H1 (cell line): Measurements from ENCODE around the gene ITGB5. TPM values are rescaled to one million over a fixed set of nuclear protein-coding genes. Genes with fewer than 3 reads are reported as not detected.

ENCODE experiments used
- CTCF ChIA-PET: fragments of 300-600 bp; sonication (Branson Sonifier 250); formaldehyde crosslinking; loops from one replicate; lab custom pipeline; 2021; ENCODE audit not compliant: partially characterized antibody; lab: Charles Lee
- POLR2A ChIA-PET: fragments of 300-600 bp; sonication (Branson Sonifier 250); formaldehyde crosslinking; loops from one replicate; lab custom pipeline; 2021; ENCODE audit warnings: inconsistent platforms; ENCODE audit not compliant: partially characterized antibody; lab: Charles Lee
- DNase-seq, 2 experiments: peaks; one replicate each; pipeline versions ENCODE4 v3.0.0 to v3.0.0-alpha.2; 2010 to 2022; ENCODE audit warnings: low spot score in 2 of 2, low read depth in 1 of 2, mixed read lengths in 1 of 2
- FAIRE-seq: peaks from 2 replicates; lab custom pipeline; 2011; peaks lifted over from hg19 to GRCh38; lab: Jason Lieb, UNC
- H2AFZ ChIP-seq: 2 replicates; pipeline ENCODE4 v1.8.1; 2012; ENCODE audit warnings: low read length, inconsistent platforms
- H2AK5ac ChIP-seq: 2 replicates; pipeline ENCODE4 v1.6.1; 2013; ENCODE audit warnings: low read depth, low read length
- H2BK120ac ChIP-seq: replicated peaks from 2 replicates; pipeline ENCODE3; 2013; ENCODE audit warnings: low read depth, low read length, inconsistent platforms
- H2BK12ac ChIP-seq: 2 replicates; pipeline ENCODE4 v1.6.1; 2013; ENCODE audit warnings: low read depth, low read length
- H2BK15ac ChIP-seq: 2 replicates; pipeline ENCODE4 v1.6.1; 2013; ENCODE audit warnings: low read length
- H2BK20ac ChIP-seq: 2 replicates; pipeline ENCODE4 v1.6.1; 2013; ENCODE audit warnings: low read length
- H2BK5ac ChIP-seq: 2 replicates; pipeline ENCODE4 v1.6.1; 2013; ENCODE audit warnings: low read depth, low read length
- H3K14ac ChIP-seq: 2 replicates; pipeline ENCODE4 v1.6.1; 2013; ENCODE audit warnings: inconsistent platforms; ENCODE audit not compliant: insufficient read length
- H3K18ac ChIP-seq: 2 replicates; pipeline ENCODE4 v1.6.1; 2013; ENCODE audit warnings: low read length; ENCODE audit errors: extremely low read depth
- H3K23ac ChIP-seq: 2 replicates; pipeline ENCODE4 v1.6.1; 2013; ENCODE audit warnings: inconsistent platforms; ENCODE audit not compliant: insufficient read length
- H3K23me2 ChIP-seq: 2 replicates; pipeline ENCODE4 v1.6.1; 2013; ENCODE audit warnings: low read depth, low read length
- H3K27ac ChIP-seq: 2 replicates; pipeline ENCODE4 v1.6.1; 2011; ENCODE audit warnings: low read depth, low read length, inconsistent platforms
- H3K27me3 ChIP-seq, 4 experiments: replicated peaks in 1 of 4; 1 replicate in 1 of 4; 2 replicates in 3 of 4; pipeline versions ENCODE4 v1.6.1 to v1.8.1; 2011 to 2013; ENCODE audit warnings: low read length in 3 of 4, mild to moderate bottlenecking in 3 of 4, inconsistent platforms in 2 of 4, mixed read lengths in 2 of 4, moderate library complexity in 1 of 4; ENCODE audit not compliant: control insufficient read depth in 3 of 4, insufficient read depth in 3 of 4; ENCODE audit errors: extremely low read depth in 1 of 4
- H3K36me3 ChIP-seq, 4 experiments: 2 replicates each; pipeline versions ENCODE4 v1.6.1 to v1.8.1; 2011 to 2013; ENCODE audit warnings: mild to moderate bottlenecking in 4 of 4, low read length in 3 of 4, moderate library complexity in 2 of 4, control low read depth in 1 of 4, inconsistent platforms in 1 of 4; ENCODE audit not compliant: insufficient read depth in 4 of 4, control insufficient read depth in 2 of 4
- H3K4ac ChIP-seq: replicated peaks from 2 replicates; pipeline ENCODE3; 2013; ENCODE audit warnings: low read length, low read depth, mixed read lengths, inconsistent platforms; ENCODE audit not compliant: insufficient read length
- H3K4me1 ChIP-seq, 4 experiments: replicated peaks in 1 of 4; 1 replicate in 1 of 4; 2 replicates in 3 of 4; pipeline versions ENCODE4 v1.6.1 to v1.8.1; 2011 to 2013; ENCODE audit warnings: low read length in 3 of 4, inconsistent platforms in 2 of 4, mixed read lengths in 1 of 4; ENCODE audit not compliant: insufficient read depth in 4 of 4, control insufficient read depth in 3 of 4
- H3K4me2 ChIP-seq, 2 experiments: 2 replicates each; pipeline versions ENCODE4 v1.6.1 to v1.8.1; 2011 to 2013; ENCODE audit warnings: low read depth in 2 of 2, low read length in 2 of 2, control low read depth in 1 of 2, inconsistent platforms in 1 of 2, mild to moderate bottlenecking in 1 of 2; ENCODE audit not compliant: insufficient read depth in 1 of 2
- H3K4me3 ChIP-seq, 4 experiments: fragments of 200-600, 300-600 bp in 1 of 4; sonication (generic), shearing (Covaris generic), sonication (Bioruptor Twin) in 1 of 4; 2 replicates each; pipeline versions ENCODE4 v1.5.1 to v1.8.1; 2011 to 2016; ENCODE audit warnings: low read length in 4 of 4, low read depth in 3 of 4, control low read depth in 2 of 4, inconsistent platforms in 2 of 4, mild to moderate bottlenecking in 2 of 4, mixed read lengths in 1 of 4, moderate library complexity in 1 of 4; ENCODE audit not compliant: insufficient read depth in 2 of 4; ENCODE audit errors: extremely low read depth in 1 of 4
- H3K56ac ChIP-seq: replicated peaks from 2 replicates; pipeline ENCODE3; 2013; ENCODE audit warnings: low read depth, mild to moderate bottlenecking, mixed read lengths, low read length, inconsistent platforms; ENCODE audit not compliant: insufficient read length
- H3K79me1 ChIP-seq: 2 replicates; pipeline ENCODE4 v1.6.1; 2013; ENCODE audit warnings: low read depth, low read length, control low read depth
- H3K79me2 ChIP-seq, 2 experiments: 2 replicates each; pipeline versions ENCODE4 v1.6.1 to v1.8.1; 2012 to 2013; ENCODE audit warnings: low read length in 2 of 2, mild to moderate bottlenecking in 2 of 2, inconsistent platforms in 1 of 2; ENCODE audit not compliant: insufficient read depth in 2 of 2, control insufficient read depth in 1 of 2
- H3K9ac ChIP-seq, 4 experiments: replicated peaks in 1 of 4; 1 replicate in 1 of 4; 2 replicates in 3 of 4; pipeline versions ENCODE4 v1.6.1 to v1.8.1; 2011 to 2013; ENCODE audit warnings: low read depth in 3 of 4, low read length in 3 of 4, control low read depth in 2 of 4, mild to moderate bottlenecking in 2 of 4, moderate library complexity in 2 of 4, inconsistent platforms in 1 of 4; ENCODE audit errors: extremely low read depth in 1 of 4
- H3K9me3 ChIP-seq, 2 experiments: 2 replicates each; pipeline versions ENCODE4 v1.6.1 to v1.8.1; 2012 to 2013; ENCODE audit warnings: mild to moderate bottlenecking in 2 of 2, moderate library complexity in 2 of 2, control low read depth in 1 of 2, inconsistent platforms in 1 of 2, low read depth in 1 of 2, low read length in 1 of 2, mixed read lengths in 1 of 2; ENCODE audit not compliant: insufficient read depth in 2 of 2
- H4K20me1 ChIP-seq, 2 experiments: replicated peaks in 1 of 2; 2 replicates each; pipeline versions ENCODE3 to v1.8.1; 2011 to 2013; ENCODE audit warnings: inconsistent platforms in 2 of 2, low read length in 2 of 2, mild to moderate bottlenecking in 1 of 2; ENCODE audit not compliant: insufficient read depth in 2 of 2, control insufficient read depth in 1 of 2
- H4K5ac ChIP-seq: 2 replicates; pipeline ENCODE4 v1.6.1; 2013; ENCODE audit warnings: low read length, low read depth, mixed read lengths, inconsistent platforms; ENCODE audit not compliant: insufficient read length
- H4K8ac ChIP-seq: 2 replicates; pipeline ENCODE4 v1.8.0; 2013; ENCODE audit warnings: mild to moderate bottlenecking, moderate library complexity, low read length, inconsistent platforms; ENCODE audit not compliant: insufficient read depth; ENCODE audit errors: extremely low read depth
- H4K91ac ChIP-seq: replicated peaks from 2 replicates; pipeline ENCODE3; 2013; ENCODE audit warnings: low read length, mixed read lengths, inconsistent platforms; ENCODE audit not compliant: insufficient read length
- ATF2 ChIP-seq: IDR thresholded peaks from 2 replicates; pipeline ENCODE4 v1.6.1; 2012; ENCODE audit warnings: low read length, inconsistent platforms
- CREB1 ChIP-seq: IDR thresholded peaks from 2 replicates; pipeline ENCODE4 v1.6.1; 2012; ENCODE audit warnings: inconsistent platforms
- GTF2F1 ChIP-seq: IDR thresholded peaks from 2 replicates; pipeline ENCODE4 v1.6.1; 2012; ENCODE audit warnings: low read depth, low read length, improper control_type of control experiment, borderline replicate concordance
- HDAC2 ChIP-seq, 2 experiments: fragments of 300-600 bp in 1 of 2; sonication (generic) in 1 of 2; IDR thresholded peaks; 2 replicates each; pipeline ENCODE4 v1.6.1; 2011 to 2012; ENCODE audit warnings: low read depth in 2 of 2, low read length in 2 of 2, mild to moderate bottlenecking in 2 of 2, moderate library complexity in 2 of 2, borderline replicate concordance in 1 of 2, inconsistent platforms in 1 of 2
- JUND ChIP-seq: IDR thresholded peaks from 2 replicates; pipeline ENCODE4 v1.6.1; 2011; ENCODE audit warnings: mild to moderate bottlenecking, improper control_type of control experiment, low read length
- RNF2 ChIP-seq: fragments of 200-900, 300-1000 bp; sonication (generic); IDR thresholded peaks from 2 replicates; pipeline ENCODE4 v1.7.1; 2016; ENCODE audit warnings: borderline replicate concordance, low read depth, mild to moderate bottlenecking, antibody characterized with exemption, low read length; ENCODE audit not compliant: poor library complexity, severe bottlenecking; ENCODE audit errors: missing control alignments
- SIN3A ChIP-seq, 2 experiments: IDR thresholded peaks in 1 of 2; conservative IDR thresholded peaks in 1 of 2; 2 replicates each; pipeline ENCODE4 v1.6.1; 2011 to 2012; ENCODE audit warnings: low read length in 2 of 2, improper control_type of control experiment in 1 of 2, low read depth in 1 of 2, mild to moderate bottlenecking in 1 of 2
- SUZ12 ChIP-seq: fragments of 200-600 bp; sonication (generic); IDR thresholded peaks from 2 replicates; pipeline ENCODE4 v1.6.1; 2012; ENCODE audit warnings: mild to moderate bottlenecking, inconsistent platforms, low read length, moderate library complexity, mixed read lengths
- TAF7 ChIP-seq: optimal IDR thresholded peaks from 2 replicates; pipeline ENCODE3; 2011; ENCODE audit warnings: low read depth, mild to moderate bottlenecking, inconsistent platforms, low read length, moderate library complexity, borderline replicate concordance
- TCF12 ChIP-seq: IDR thresholded peaks from 2 replicates; pipeline ENCODE4 v1.6.1; 2011; ENCODE audit warnings: low read depth, mild to moderate bottlenecking, low read length
- WGBS, 2 experiments: shearing (Covaris generic) in 1 of 2; methylation state at CpG; one replicate each; pipeline versions ENCODE4 v1.1.6 to v1.1.7; 2013 to 2015; ENCODE audit warnings: low lambda C conversion rate in 2 of 2, mixed read lengths in 2 of 2, inconsistent platforms in 1 of 2, low coverage in 1 of 2, missing lambda C conversion rate in 1 of 2; ENCODE audit not compliant: insufficient replicate concordance in 2 of 2, insufficient coverage in 1 of 2, insufficient read length in 1 of 2; ENCODE audit errors: extremely low coverage in 1 of 2, missing lambda C conversion rate in 1 of 2; 5-methylcytosine and 5-hydroxymethylcytosine counted together
- polyA plus RNA-seq, 7 experiments: library from polyadenylated mRNA; depleted of rRNA in 3 of 7; stranded (reverse) in 5 of 7; unstranded in 2 of 7; fragments of >200 nt in 5 of 7; fragments of 200-250 nt in 2 of 7; gene quantifications; 1 replicate in 5 of 7; 2 replicates in 1 of 7; 4 replicates in 1 of 7; pipeline versions ENCODE4 v1.2.1 to v1.2.3, GENCODE V29; 2011 to 2013; ENCODE audit warnings: missing spikeins in 2 of 7, mixed read lengths in 2 of 7
- total RNA-seq: library from RNA; stranded (reverse); fragmentation: NEBNext Ultra II Directional; extraction: Animal tissue kit (Norgen Biotek cat#: 25700); gene quantifications from 2 replicates; pipeline ENCODE4 v1.2.1, GENCODE V29; 2021

Gene ITGB5
- total and polyA plus RNA-seq, 2 of the 8 experiments (the other 6 are each of a cell fraction or from before 2014, with no cell fraction given): 101 to 268 TPM

- no peak overlapping the region for H3K56ac ChIP-seq
- peaks cover 0 to 6% (median 3%) of the 10 kb centered on the region in 4 experiments; a peak in 4 of 8 replicates for H3K36me3 ChIP-seq
- no peak overlapping the region for H2AFZ ChIP-seq
- no peak overlapping the region for H2BK120ac ChIP-seq
- peaks cover 0 to 17% of the 10 kb centered on the region in 2 experiments; a peak in 3 of 4 replicates for H3K79me2 ChIP-seq
- H2BK15ac ChIP-seq: no peak overlapping the region
- H3K79me1 ChIP-seq: peaks cover 5% of the 10 kb centered on the region
- no peaks in the 10 kb centered on the region for H3K9me3 ChIP-seq
- H3K9ac ChIP-seq: no peak overlapping the region
- no peak overlapping the region for H3K14ac ChIP-seq
- no peak overlapping the region for H2BK12ac ChIP-seq
- no peaks in the 10 kb centered on the region for H3K27me3 ChIP-seq
- H4K5ac ChIP-seq: no peak overlapping the region
- 79% methylated on average over 2 of the region's 2 CpGs; no CpG with 5 or more reads in 1 of the 2 experiments for WGBS, 2 experiments
- H3K4me1 ChIP-seq: peaks cover 0 to 8% (median 3%) of the 10 kb centered on the region in 4 experiments; a peak in 3 of 7 replicates
- no peak overlapping the region for H3K4me2 ChIP-seq
- H2BK5ac ChIP-seq: no peak overlapping the region
- DNase-seq: no peak
- TF ChIP-seq JUND (no peak), TCF12 (no peak), HDAC2 (IDR thresholded peaks at IDR 0.05; ENCODE audit: borderline replicate concordance in 1 of 2, low read depth in 2 of 2, low read length in 2 of 2) (no peak), GTF2F1 (no peak), TAF7 (no peak), CREB1 (no peak), ATF2 (no peak), RNF2 (no peak), SIN3A (conservative IDR thresholded peaks at IDR 0.05 in 1 of 2, IDR thresholded peaks at IDR 0.05 in 1 of 2; ENCODE audit: low read depth in 1 of 2, low read length in 2 of 2) (no peak), SUZ12 (no peak)
- no peak overlapping the region for H3K4me3 ChIP-seq
- H3K27ac ChIP-seq: no peak overlapping the region
- no peak overlapping the region for H3K4ac ChIP-seq
- ChIA-PET CTCF (interaction anchor here (1.1 to 2.2 kb wide), 8 partner anchors 16 to 59 kb away, joined by 3 to 11 read pairs (median 4); no protein-coding TSS in a partner anchor), POLR2A (interaction anchor here (1.1 to 1.8 kb wide), 3 partner anchors 10 to 130 kb away, joined by 3 to 4 read pairs (median 3); no protein-coding TSS in a partner anchor)
- FAIRE-seq: no peak
- no peak overlapping the region for H3K18ac ChIP-seq
- H4K20me1 ChIP-seq: no peaks in the 10 kb centered on the region
- H4K91ac ChIP-seq: no peak overlapping the region
- H3K23me2 ChIP-seq: no peaks in the 10 kb centered on the region
- H3K23ac ChIP-seq: no peak overlapping the region
- H4K8ac ChIP-seq: no peak overlapping the region
- no peak overlapping the region for H2BK20ac ChIP-seq
- H2AK5ac ChIP-seq: no peak overlapping the region
These were observed 25.2 kb downstream of the ITGB5 start for GRCh38 chr3:124862006-124862405.
